Stimulated activated naive CD8-positive, alpha-beta T cell treated with anti-CD3 and anti-CD28 coated beads, Interleukin-15, amount 100 ng/mL, for 72 hours (primary cell): ENCODE results near the gene LGSN.
"Not testable (repeated sequence)": the region's sequence is repeated elsewhere in the genome, so short reads cannot be mapped to it uniquely, and the experiment has no call there.

Experiments
- ATAC-seq: fragments of 150-1000 bp; cut with Tn5 transposase; 2 replicates; pipeline ENCODE4 v1.10.0; 2021; ENCODE audit warnings: mild to moderate bottlenecking, moderate library complexity
- DNase-seq, 2 donors: peaks; one replicate each; pipeline ENCODE4 v3.0.0; 2021 to 2022
- H3K27ac Mint-ChIP-seq, 2 donors: one replicate each; pipeline ENCODE4 v1.8.0; 2022; ENCODE audit warnings: mild to moderate bottlenecking in 2 of 2, mixed read lengths in 2 of 2, moderate library complexity in 2 of 2
- H3K27me3 Mint-ChIP-seq: one replicate; pipeline ENCODE4 v1.8.0; 2022; ENCODE audit warnings: mixed read lengths
- H3K4me1 Mint-ChIP-seq: one replicate; pipeline ENCODE4 v1.8.0; 2022; ENCODE audit warnings: mild to moderate bottlenecking, mixed read lengths
- H3K4me3 Mint-ChIP-seq, 2 donors: one replicate each; pipeline ENCODE4 v1.8.0; 2022; ENCODE audit warnings: mild to moderate bottlenecking in 2 of 2, mixed read lengths in 2 of 2, moderate library complexity in 1 of 2
- H3K9me3 Mint-ChIP-seq, 2 donors: one replicate each; pipeline ENCODE4 v1.8.0; 2022; ENCODE audit warnings: mixed read lengths in 2 of 2

LGSN gene

GRCh38 chr6:63274795-63275430 is 44.9 kb downstream of the LGSN start:
- DNase-seq, H3K27ac Mint-ChIP-seq, H3K4me3 Mint-ChIP-seq, H3K27me3 Mint-ChIP-seq, H3K9me3 Mint-ChIP-seq, ATAC-seq, H3K4me1 Mint-ChIP-seq: not testable (repeated sequence)

- DNase-seq, result no peak
Measured at GRCh38 chr6:63272397-63272796, 47.4 kb downstream of the LGSN start.

GRCh38 chr6:63269470-63269869 is 50.3 kb downstream of the LGSN start:
- no peak for DNase-seq
- Mint-ChIP-seq H3K4me1 (no peaks in the 10 kb centered on the region), H3K9me3 (no peaks in the 10 kb centered on the region), H3K27ac (no peak overlapping the region), H3K4me3 (no peak overlapping the region), H3K27me3 (no peaks in the 10 kb centered on the region)
- ATAC-seq, result no peak

More at GRCh38 chr6:63272397-63272796, 47.4 kb downstream of the LGSN start:
- Mint-ChIP-seq H3K27ac (no peak overlapping the region), H3K4me3 (no peak overlapping the region), H3K27me3 (no peaks in the 10 kb centered on the region), H3K9me3 (no peaks in the 10 kb centered on the region), H3K4me1 (no peaks in the 10 kb centered on the region)
- ATAC-seq, result no peak

- ATAC-seq, result no peak
Measured at GRCh38 chr6:63268574-63268973, 51.2 kb downstream of the LGSN start.

GRCh38 chr6:63267828-63268227 is 52.0 kb downstream of the LGSN start:
- no peak overlapping the region for H3K27ac Mint-ChIP-seq
- H3K4me1 Mint-ChIP-seq, result no peaks in the 10 kb centered on the region
- H3K4me3 Mint-ChIP-seq, result no peak overlapping the region
- H3K27me3 Mint-ChIP-seq, result no peaks in the 10 kb centered on the region
- ATAC-seq, result no peak
- H3K9me3 Mint-ChIP-seq, result no peaks in the 10 kb centered on the region
- DNase-seq, result no peak

More at GRCh38 chr6:63268574-63268973, 51.2 kb downstream of the LGSN start:
- H3K4me3 Mint-ChIP-seq, result no peak overlapping the region
- H3K4me1 Mint-ChIP-seq, result no peaks in the 10 kb centered on the region
- H3K9me3 Mint-ChIP-seq, result no peaks in the 10 kb centered on the region
- DNase-seq, result no peak
- no peak overlapping the region for H3K27ac Mint-ChIP-seq
- H3K27me3 Mint-ChIP-seq, result no peaks in the 10 kb centered on the region

- DNase-seq (no peak), ATAC-seq (no peak)
- H3K27ac Mint-ChIP-seq, result no peak overlapping the region
- no peaks in the 10 kb centered on the region for H3K27me3 Mint-ChIP-seq
- no peaks in the 10 kb centered on the region for H3K4me1 Mint-ChIP-seq
- H3K4me3 Mint-ChIP-seq, result no peak overlapping the region
- no peaks in the 10 kb centered on the region for H3K9me3 Mint-ChIP-seq
Measured at GRCh38 chr6:63267046-63267445, 52.7 kb downstream of the LGSN start.

GRCh38 chr6:63263444-63263843 is 56.3 kb downstream of the LGSN start:
- Mint-ChIP-seq H3K4me3 (no peak overlapping the region), H3K4me1 (no peaks in the 10 kb centered on the region), H3K9me3 (no peaks in the 10 kb centered on the region), H3K27me3 (no peaks in the 10 kb centered on the region), H3K27ac (no peak overlapping the region)
- ATAC-seq (no peak), DNase-seq (no peak)

GRCh38 chr6:63261820-63262219 is 58.0 kb downstream of the LGSN start:
- DNase-seq (no peak), ATAC-seq (no peak)
- Mint-ChIP-seq H3K4me1 (no peaks in the 10 kb centered on the region), H3K27me3 (no peaks in the 10 kb centered on the region), H3K9me3 (no peaks in the 10 kb centered on the region), H3K4me3 (no peak overlapping the region), H3K27ac (no peak overlapping the region)

- DNase-seq, result no peak
- ATAC-seq, result no peak
- no peaks in the 10 kb centered on the region for H3K4me1 Mint-ChIP-seq
- H3K27ac Mint-ChIP-seq, result no peak overlapping the region
- no peak overlapping the region for H3K4me3 Mint-ChIP-seq
- no peaks in the 10 kb centered on the region for H3K9me3 Mint-ChIP-seq
- H3K27me3 Mint-ChIP-seq, result no peaks in the 10 kb centered on the region
Measured at GRCh38 chr6:63259153-63259552, 60.6 kb downstream of the LGSN start.

- Mint-ChIP-seq H3K27ac (no peak overlapping the region), H3K4me3 (no peak overlapping the region), H3K27me3 (no peaks in the 10 kb centered on the region), H3K9me3 (no peaks in the 10 kb centered on the region), H3K4me1 (no peaks in the 10 kb centered on the region)
- DNase-seq (no peak), ATAC-seq (no peak)
Measured at GRCh38 chr6:63249875-63250482, 69.8 kb downstream of the LGSN start.

- no peak for DNase-seq
- Mint-ChIP-seq H3K4me3 (no peak overlapping the region), H3K4me1 (no peaks in the 10 kb centered on the region)
Measured at GRCh38 chr6:63246581-63246980, 73.2 kb downstream of the LGSN start.

GRCh38 chr6:63245909-63246308 is 73.9 kb downstream of the LGSN start:
- DNase-seq (no peak), ATAC-seq (no peak)
- H3K27ac Mint-ChIP-seq, result no peak overlapping the region
- H3K4me3 Mint-ChIP-seq, result no peak overlapping the region
- H3K4me1 Mint-ChIP-seq, result no peaks in the 10 kb centered on the region
- no peaks in the 10 kb centered on the region for H3K27me3 Mint-ChIP-seq
- no peaks in the 10 kb centered on the region for H3K9me3 Mint-ChIP-seq

More at GRCh38 chr6:63246581-63246980, 73.2 kb downstream of the LGSN start:
- ATAC-seq, result no peak
- Mint-ChIP-seq H3K27ac (no peak overlapping the region), H3K9me3 (no peaks in the 10 kb centered on the region), H3K27me3 (no peaks in the 10 kb centered on the region)

- H3K27ac Mint-ChIP-seq, result no peak overlapping the region
- ATAC-seq (no peak), DNase-seq (no peak)
- no peaks in the 10 kb centered on the region for H3K4me1 Mint-ChIP-seq
- H3K27me3 Mint-ChIP-seq, result no peaks in the 10 kb centered on the region
- H3K9me3 Mint-ChIP-seq, result no peaks in the 10 kb centered on the region
- no peak overlapping the region for H3K4me3 Mint-ChIP-seq
Measured at GRCh38 chr6:63245420-63245819, 74.4 kb downstream of the LGSN start.

- Mint-ChIP-seq H3K9me3 (peaks cover 13 to 15% of the 10 kb centered on the region in 2 donors), H3K4me3 (no peak overlapping the region), H3K27ac (no peak overlapping the region), H3K4me1 (no peaks in the 10 kb centered on the region), H3K27me3 (peaks cover 8% of the 10 kb centered on the region)
- DNase-seq (no peak), ATAC-seq (no peak)
Measured at GRCh38 chr6:63236398-63236817, 83.4 kb downstream of the LGSN start.

GRCh38 chr6:63230511-63230910 is 89.3 kb downstream of the LGSN start:
- H3K4me1 Mint-ChIP-seq, ATAC-seq, H3K4me3 Mint-ChIP-seq, H3K27ac Mint-ChIP-seq, DNase-seq, H3K27me3 Mint-ChIP-seq: not testable (repeated sequence)
- H3K9me3 Mint-ChIP-seq, result peaks cover 8 to 15% of the 10 kb centered on the region in 2 donors

GRCh38 chr6:63230027-63230426 is 89.8 kb downstream of the LGSN start:
- not testable (repeated sequence) for H3K4me3 Mint-ChIP-seq, H3K27me3 Mint-ChIP-seq, H3K27ac Mint-ChIP-seq, H3K4me1 Mint-ChIP-seq, DNase-seq, ATAC-seq
- peaks cover 6 to 14% of the 10 kb centered on the region in 2 donors for H3K9me3 Mint-ChIP-seq
